CD4-positive, alpha-beta T cell treated with Interleukin-10 for 1 hour (primary cell): ENCODE data around the gene MVK.

Experiments
- DNase-seq: peaks from one replicate; pipeline ENCODE4 v3.0.0-alpha.2; 2020

The MVK gene

GRCh38 chr12:109638735-109639134 is 65.1 kb downstream of the MVK start:
- DNase-seq = no peak

GRCh38 chr12:109639151-109639872 is 65.7 kb downstream of the MVK start:
- DNase-seq = no peak

- no peak for DNase-seq
These were observed 67.4 kb downstream of the MVK start for GRCh38 chr12:109640961-109641360.

DNA sequence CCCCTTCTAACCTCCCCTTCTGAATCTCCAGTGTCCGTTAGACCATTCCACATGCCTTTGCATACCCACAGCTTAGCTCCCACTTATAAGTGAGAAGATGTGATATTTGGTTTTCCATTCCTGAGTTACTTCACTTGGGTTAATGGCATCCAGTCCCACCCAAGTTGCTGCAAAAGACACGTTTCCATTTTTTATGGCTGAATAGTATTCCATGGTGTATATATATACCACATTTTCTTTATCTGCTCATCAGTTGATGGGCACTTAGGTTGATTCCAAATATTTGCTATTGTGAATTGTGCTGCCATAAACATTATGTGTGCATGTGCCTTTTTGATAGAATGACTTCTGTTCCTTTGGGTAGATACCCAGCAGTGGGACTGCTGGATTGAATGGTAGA is 67.8 kb downstream of the MVK start:
- DNase-seq = no peak

GRCh38 chr12:109642506-109643132 is 69.0 kb downstream of the MVK start:
- no peak for DNase-seq

DNA sequence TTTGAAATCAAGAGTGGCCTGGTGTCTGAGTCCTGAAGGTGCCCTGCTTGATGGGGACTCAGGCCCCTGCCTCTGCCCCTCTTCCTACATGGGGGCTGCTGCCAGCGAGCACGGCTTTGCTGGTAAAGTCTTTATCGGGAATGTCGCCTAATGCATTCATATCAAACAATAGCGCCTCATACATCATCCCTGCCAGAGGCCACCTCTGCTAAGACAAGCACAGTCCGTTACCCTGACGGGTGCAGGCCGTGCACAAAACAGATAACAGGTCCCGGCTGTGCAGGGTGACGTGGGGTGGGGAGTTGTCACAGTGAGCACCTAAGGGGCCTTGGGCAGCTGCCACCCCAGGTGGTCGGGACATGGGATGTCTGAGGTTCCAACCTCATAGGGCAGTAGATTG is 71.6 kb downstream of the MVK start:
- no peak for DNase-seq

DNA sequence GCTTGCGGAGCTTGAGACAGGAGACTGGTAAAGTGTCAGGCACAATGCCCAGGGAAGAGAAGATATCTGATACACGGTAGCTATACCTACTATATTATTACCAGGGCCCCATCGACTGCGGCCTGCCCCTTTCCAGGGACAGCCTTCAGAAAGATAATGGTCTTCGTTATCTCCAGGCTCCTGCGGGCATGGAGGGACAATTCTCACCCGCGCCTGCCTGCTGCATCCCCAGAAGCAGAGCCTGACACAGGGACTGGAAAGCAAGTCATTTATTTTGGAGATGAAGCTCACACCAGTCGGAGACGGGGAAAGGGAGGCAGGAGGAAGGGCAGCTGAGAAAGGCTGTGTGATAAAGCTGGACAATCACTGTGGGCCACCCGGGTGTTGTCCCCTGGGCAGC is 72.1 kb downstream of the MVK start:
- no peak for DNase-seq
